ENCODE results near the gene FAM32A.

Gene FAM32A

GRCh38 chr19:16225279-16226183 lies 40.3 kb downstream of the FAM32A start:
- no peak for DNase-seq

GRCh38 chr19:16226184-16226591 lies 41.0 kb downstream of the FAM32A start:
- no peak for DNase-seq

GRCh38 chr19:16226878-16227836 lies 41.9 kb downstream of the FAM32A start:
- no peak for DNase-seq

- DNase-seq, result no peak
These were observed 42.8 kb downstream of the FAM32A start for GRCh38 chr19:16227837-16228636.

GRCh38 chr19:16228637-16229321 lies 43.6 kb downstream of the FAM32A start:
- no peak for DNase-seq

- no peak for DNase-seq
These were observed 44.1 kb downstream of the FAM32A start for GRCh38 chr19:16229322-16229641.

- DNase-seq, result no peak
These were observed 46.9 kb downstream of the FAM32A start for GRCh38 chr19:16232127-16232526.

GRCh38 chr19:16232568-16232967 lies 47.4 kb downstream of the FAM32A start:
- DNase-seq, result no peak

- DNase-seq, result no peak
These were observed 48.0 kb downstream of the FAM32A start for GRCh38 chr19:16233081-16233776.

- DNase-seq, result no peak
These were observed 48.8 kb downstream of the FAM32A start for GRCh38 chr19:16233836-16234551.

- no peak for DNase-seq
These were observed 49.6 kb downstream of the FAM32A start for GRCh38 chr19:16234552-16235445.

GRCh38 chr19:16235811-16236652 lies 50.8 kb downstream of the FAM32A start:
- no peak for DNase-seq
